Measurements from ENCODE around the gene EPB41L2.

EPB41L2 gene

GRCh38 chr6:131061751-131062119, 1.3 kb downstream of the EPB41L2 start:
- DNase-seq (ENCODE audit: low read depth), result no peak

- DNase-seq (ENCODE audit: low read depth), result no peak
These were observed 1.8 kb downstream of the EPB41L2 start for GRCh38 chr6:131061041-131061750.

- DNase-seq (ENCODE audit: low read depth), result no peak
These were observed 2.7 kb downstream of the EPB41L2 start for GRCh38 chr6:131060311-131060710.

GRCh38 chr6:131059486-131059885, 3.6 kb downstream of the EPB41L2 start:
- DNase-seq (ENCODE audit: low read depth), result no peak

- no peak for DNase-seq (ENCODE audit: low read depth)
These were observed 4.8 kb downstream of the EPB41L2 start for GRCh38 chr6:131058236-131058635.

GRCh38 chr6:131054392-131055250, 8.4 kb downstream of the EPB41L2 start:
- DNase-seq (ENCODE audit: low read depth), result no peak

GRCh38 chr6:131053546-131054240, 9.4 kb downstream of the EPB41L2 start:
- no peak for DNase-seq (ENCODE audit: low read depth)

GRCh38 chr6:131052181-131052580, 10.9 kb downstream of the EPB41L2 start:
- DNase-seq (ENCODE audit: low read depth), result no peak

- no peak for DNase-seq (ENCODE audit: low read depth)
These were observed 11.7 kb downstream of the EPB41L2 start for GRCh38 chr6:131051341-131051740.

- DNase-seq (ENCODE audit: low read depth), result no peak
These were observed 13.4 kb downstream of the EPB41L2 start for GRCh38 chr6:131049608-131050007.

GRCh38 chr6:131048933-131049515, 14.0 kb downstream of the EPB41L2 start:
- no peak for DNase-seq (ENCODE audit: low read depth)

- no peak for DNase-seq (ENCODE audit: low read depth)
These were observed 14.6 kb downstream of the EPB41L2 start for GRCh38 chr6:131048459-131048858.

- no peak for DNase-seq (ENCODE audit: low read depth)
These were observed 17.9 kb downstream of the EPB41L2 start for GRCh38 chr6:131045139-131045538.

GRCh38 chr6:131043902-131044447, 19.1 kb downstream of the EPB41L2 start:
- DNase-seq (ENCODE audit: low read depth), result no peak

- no peak for DNase-seq (ENCODE audit: low read depth)
These were observed 20.4 kb downstream of the EPB41L2 start for GRCh38 chr6:131042664-131043063.

GRCh38 chr6:131041814-131042213, 21.2 kb downstream of the EPB41L2 start:
- no peak for DNase-seq (ENCODE audit: low read depth)

- DNase-seq (ENCODE audit: low read depth), result no peak
These were observed 22.2 kb downstream of the EPB41L2 start for GRCh38 chr6:131040866-131041265.

GRCh38 chr6:131039345-131039680, 23.7 kb downstream of the EPB41L2 start:
- no peak for DNase-seq (ENCODE audit: low read depth)

GRCh38 chr6:131038597-131039344, 24.3 kb downstream of the EPB41L2 start:
- DNase-seq (ENCODE audit: low read depth), result no peak

GRCh38 chr6:131037194-131037897, 25.7 kb downstream of the EPB41L2 start:
- DNase-seq (ENCODE audit: low read depth), result no peak

- no peak for DNase-seq (ENCODE audit: low read depth)
These were observed 26.4 kb downstream of the EPB41L2 start for GRCh38 chr6:131036601-131037000.

All from activated T-cell treated with anti-CD3 and anti-CD28 coated beads for 48 hours (primary cell).